Karpas-422 (cell line): ENCODE data around the gene DERA. TPM values are rescaled to one million over a fixed set of nuclear protein-coding genes. Genes with fewer than 3 reads are reported as not detected.
"Not testable (repeated sequence)": the region's sequence is repeated elsewhere in the genome, so short reads cannot be mapped to it uniquely, and the experiment has no call there.

Experiments used
- DNase-seq: peaks from one replicate; pipeline ENCODE4 v3.0.0-alpha.2; 2015
- H2AFZ ChIP-seq: fragments of 200-600 bp; sonication (generic); 2 replicates; pipeline ENCODE4 v1.6.1; 2014; ENCODE audit warnings: antibody characterized with exemption, low read length, mixed read lengths
- H3K27ac ChIP-seq: fragments of 200-600 bp; sonication (generic); 2 replicates; pipeline ENCODE4 v1.5.1; 2014; ENCODE audit warnings: mild to moderate bottlenecking, low read length, moderate library complexity
- H3K27me3 ChIP-seq: fragments of 200-600 bp; sonication (generic); 2 replicates; pipeline ENCODE4 v1.6.1; 2014; ENCODE audit warnings: low read length, mixed read lengths
- H3K36me3 ChIP-seq: fragments of 200-600 bp; sonication (generic); 2 replicates; pipeline ENCODE4 v1.6.1; 2014; ENCODE audit warnings: low read length, mixed read lengths; ENCODE audit not compliant: insufficient read depth
- H3K4me1 ChIP-seq: fragments of 200-600 bp; sonication (generic); 2 replicates; pipeline ENCODE4 v1.6.1; 2014; ENCODE audit warnings: mild to moderate bottlenecking, low read length, mixed read lengths
- H3K4me2 ChIP-seq: fragments of 200-600 bp; sonication (generic); 2 replicates; pipeline ENCODE4 v1.6.1; 2014; ENCODE audit warnings: low read length, low read depth, mild to moderate bottlenecking; ENCODE audit not compliant: poor library complexity, severe bottlenecking
- H3K4me3 ChIP-seq: fragments of 200-600 bp; sonication (generic); 2 replicates; pipeline ENCODE4 v1.5.1; 2014; ENCODE audit warnings: mild to moderate bottlenecking, antibody characterized with exemption, low read length, mixed read lengths
- H3K79me2 ChIP-seq: fragments of 200-600 bp; sonication (generic); 2 replicates; pipeline ENCODE4 v1.6.1; 2014; ENCODE audit warnings: mild to moderate bottlenecking, low read length, mixed read lengths
- H3K9ac ChIP-seq: fragments of 200-600 bp; sonication (generic); 2 replicates; pipeline ENCODE4 v1.6.0; 2014; ENCODE audit warnings: low read length
- H3K9me2 ChIP-seq: fragments of 200-600 bp; sonication (generic), shearing (Covaris generic); replicated peaks from 2 replicates; pipeline ENCODE4 v1.6.0; 2014; ENCODE audit warnings: mild to moderate bottlenecking, low read length, moderate library complexity; ENCODE audit not compliant: insufficient read depth
- H3K9me3 ChIP-seq: fragments of 300-700, 200-600 bp; sonication (generic); 2 replicates; pipeline ENCODE4 v1.6.1; 2014; ENCODE audit warnings: low read length, mixed read lengths
- H4K20me1 ChIP-seq: fragments of 200-600 bp; sonication (generic); 2 replicates; pipeline ENCODE4 v1.6.1; 2014; ENCODE audit warnings: mild to moderate bottlenecking, antibody characterized with exemption, low read length, low read depth; ENCODE audit not compliant: insufficient read depth
- total RNA-seq: library from RNA; depleted of rRNA; stranded (reverse); fragments of >200 nt; shearing (Covaris generic); gene quantifications from 2 replicates; pipeline ENCODE4 v1.2.3, GENCODE V29; 2014; ENCODE audit warnings: low replicate concordance

Gene DERA
- total RNA-seq, 1 experiment from 2014 or later: 11.1 TPM

- not testable (repeated sequence) for H2AFZ ChIP-seq, H3K79me2 ChIP-seq, H3K27me3 ChIP-seq, H3K36me3 ChIP-seq, H4K20me1 ChIP-seq, H3K4me1 ChIP-seq, H3K9ac ChIP-seq, H3K27ac ChIP-seq, H3K4me2 ChIP-seq, H3K4me3 ChIP-seq, H3K9me3 ChIP-seq, H3K9me2 ChIP-seq, DNase-seq
Measured at GRCh38 chr12:15914131-15914530, 3.0 kb downstream of the DERA start.

DNA sequence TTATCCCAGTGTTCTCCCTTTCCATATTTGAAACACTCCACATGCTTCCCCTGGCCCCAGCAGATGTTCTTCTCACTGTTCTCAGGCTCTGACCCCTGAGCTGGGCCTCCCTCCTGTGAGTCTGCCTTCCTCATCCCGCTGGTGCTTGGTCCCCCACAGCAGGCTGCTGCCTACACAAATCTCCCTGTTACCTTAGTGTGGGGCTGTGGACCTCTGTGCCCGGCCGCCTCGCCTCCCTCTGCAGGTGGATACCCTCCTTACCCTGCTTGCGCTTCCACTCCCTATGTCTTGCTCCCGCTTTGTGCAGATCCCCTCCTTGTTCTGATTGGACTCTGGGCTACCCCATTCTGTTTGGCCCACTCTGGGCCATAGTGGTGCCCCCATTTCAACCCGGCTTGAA lies 6.9 kb downstream of the DERA start:
- H3K4me1 ChIP-seq: no peaks in the 10 kb centered on the region
- no peaks in the 10 kb centered on the region for H3K9me2 ChIP-seq
- H3K4me2 ChIP-seq: no peak overlapping the region
- H3K9ac ChIP-seq: no peak overlapping the region
- H3K27me3 ChIP-seq: no peaks in the 10 kb centered on the region
- H3K27ac ChIP-seq: no peak overlapping the region
- no peak overlapping the region for H2AFZ ChIP-seq
- no peaks in the 10 kb centered on the region for H3K36me3 ChIP-seq
- H3K4me3 ChIP-seq: no peak overlapping the region
- DNase-seq: no peak
- H3K79me2 ChIP-seq: no peaks in the 10 kb centered on the region
- H4K20me1 ChIP-seq: peaks cover 8% of the 10 kb centered on the region; the same call in 1 of the 2 replicates
- no peaks in the 10 kb centered on the region for H3K9me3 ChIP-seq

GRCh38 chr12:15919418-15919817 lies 8.3 kb downstream of the DERA start:
- H3K4me3 ChIP-seq: no peak overlapping the region
- H3K36me3 ChIP-seq: no peaks in the 10 kb centered on the region
- no peaks in the 10 kb centered on the region for H3K79me2 ChIP-seq
- no peaks in the 10 kb centered on the region for H3K9me3 ChIP-seq
- H3K27ac ChIP-seq: no peak overlapping the region
- H3K27me3 ChIP-seq: no peaks in the 10 kb centered on the region
- no peak overlapping the region for H3K4me2 ChIP-seq
- no peaks in the 10 kb centered on the region for H3K4me1 ChIP-seq
- H3K9me2 ChIP-seq: no peaks in the 10 kb centered on the region
- DNase-seq: no peak
- no peak overlapping the region for H2AFZ ChIP-seq
- peaks cover 8% of the 10 kb centered on the region; the same call in 1 of the 2 replicates for H4K20me1 ChIP-seq
- no peak overlapping the region for H3K9ac ChIP-seq

DNA sequence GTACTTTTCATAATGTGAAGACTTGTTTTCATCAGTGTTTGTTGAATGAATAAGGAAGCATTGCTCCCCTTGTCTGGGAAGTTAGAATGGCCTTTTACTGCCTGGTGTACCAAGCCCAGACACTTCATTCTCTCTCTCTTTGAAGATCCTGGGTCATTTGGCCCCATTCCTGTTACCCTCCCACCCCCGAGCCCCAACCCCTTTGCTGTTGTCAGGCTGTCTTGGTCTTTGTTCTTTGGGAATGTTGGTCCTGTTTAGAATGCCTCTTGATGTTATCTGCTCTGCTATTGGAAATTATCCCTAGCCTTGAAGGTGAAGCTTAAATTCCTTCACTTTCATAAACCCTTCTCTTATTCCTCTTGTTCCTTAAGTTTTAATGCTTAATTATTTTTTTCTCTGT lies 13.8 kb downstream of the DERA start:
- H3K79me2 ChIP-seq: no peaks in the 10 kb centered on the region
- no peaks in the 10 kb centered on the region for H3K36me3 ChIP-seq
- H3K9ac ChIP-seq: no peak overlapping the region
- H2AFZ ChIP-seq: no peak overlapping the region
- DNase-seq: no peak
- H3K4me3 ChIP-seq: no peak overlapping the region
- no peak overlapping the region for H3K4me2 ChIP-seq
- H3K4me1 ChIP-seq: no peaks in the 10 kb centered on the region
- H3K27me3 ChIP-seq: no peaks in the 10 kb centered on the region
- peaks cover 8% of the 10 kb centered on the region; the same call in 1 of the 2 replicates for H4K20me1 ChIP-seq
- no peak overlapping the region for H3K27ac ChIP-seq
- H3K9me2 ChIP-seq: no peaks in the 10 kb centered on the region
- no peaks in the 10 kb centered on the region for H3K9me3 ChIP-seq

GRCh38 chr12:15928346-15928745 lies 17.2 kb downstream of the DERA start:
- Histone ChIP-seq H3K4me1 (peaks cover 11% of the 10 kb centered on the region), H3K79me2 (no peaks in the 10 kb centered on the region), H3K9me2 (no peaks in the 10 kb centered on the region), H3K27me3 (no peaks in the 10 kb centered on the region), H3K36me3 (no peaks in the 10 kb centered on the region), H3K4me2 (no peak overlapping the region), H3K9me3 (no peaks in the 10 kb centered on the region), H3K27ac (no peak overlapping the region), H2AFZ (no peak overlapping the region), H4K20me1 (peaks cover 4% of the 10 kb centered on the region; the same call in 1 of the 2 replicates), H3K9ac (no peak overlapping the region), H3K4me3 (no peak overlapping the region)
- DNase-seq: no peak

- Histone ChIP-seq H3K4me1 (peaks cover 11% of the 10 kb centered on the region), H3K9me2 (no peaks in the 10 kb centered on the region), H3K36me3 (no peaks in the 10 kb centered on the region), H3K9me3 (no peaks in the 10 kb centered on the region), H3K9ac (no peak overlapping the region), H3K27me3 (no peaks in the 10 kb centered on the region), H4K20me1 (peaks cover 4% of the 10 kb centered on the region; the same call in 1 of the 2 replicates), H2AFZ (no peak overlapping the region), H3K27ac (no peak overlapping the region), H3K79me2 (no peaks in the 10 kb centered on the region), H3K4me3 (no peak overlapping the region), H3K4me2 (no peak overlapping the region)
- no peak for DNase-seq
Measured at GRCh38 chr12:15928870-15929571, 17.9 kb downstream of the DERA start.

GRCh38 chr12:15931590-15932053 lies 20.5 kb downstream of the DERA start:
- H3K9me3 ChIP-seq: no peaks in the 10 kb centered on the region
- H3K9ac ChIP-seq: no peak overlapping the region
- H3K4me3 ChIP-seq: no peak overlapping the region
- H3K9me2 ChIP-seq: no peaks in the 10 kb centered on the region
- no peaks in the 10 kb centered on the region for H3K27me3 ChIP-seq
- H4K20me1 ChIP-seq: peaks cover 4% of the 10 kb centered on the region; the same call in 1 of the 2 replicates
- H3K36me3 ChIP-seq: no peaks in the 10 kb centered on the region
- H2AFZ ChIP-seq: no peak overlapping the region
- no peak overlapping the region for H3K27ac ChIP-seq
- no peak overlapping the region for H3K4me2 ChIP-seq
- DNase-seq: peak; percentile 78
- H3K4me1 ChIP-seq: peaks cover 11% of the 10 kb centered on the region
- H3K79me2 ChIP-seq: no peaks in the 10 kb centered on the region

DNA sequence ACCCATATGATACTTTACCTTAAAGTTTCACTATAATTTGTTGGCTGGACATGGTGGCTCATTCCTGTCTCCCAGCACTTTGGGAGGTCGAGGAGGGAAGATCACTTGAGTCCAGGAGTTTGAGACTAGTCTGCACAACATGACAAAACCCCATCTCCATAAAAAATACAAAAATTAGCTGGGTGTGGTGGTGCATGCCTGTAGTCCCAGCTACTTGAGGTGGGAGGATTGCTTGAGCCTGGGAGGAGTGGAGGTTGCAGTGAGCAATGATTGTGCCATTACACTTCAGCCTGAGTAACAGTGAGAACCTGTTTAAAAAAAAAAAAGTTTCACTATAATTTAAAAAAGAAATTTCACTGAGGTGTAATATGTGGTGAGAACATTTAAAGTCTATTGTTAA lies 21.2 kb downstream of the DERA start:
- Histone ChIP-seq H3K9ac (no peak overlapping the region), H4K20me1 (peaks cover 4% of the 10 kb centered on the region; the same call in 1 of the 2 replicates), H3K4me2 (no peak overlapping the region), H3K4me3 (no peak overlapping the region), H3K36me3 (no peaks in the 10 kb centered on the region), H3K79me2 (no peaks in the 10 kb centered on the region), H3K9me2 (no peaks in the 10 kb centered on the region), H3K9me3 (no peaks in the 10 kb centered on the region), H3K27ac (no peak overlapping the region), H3K4me1 (peaks cover 11% of the 10 kb centered on the region), H2AFZ (no peak overlapping the region), H3K27me3 (no peaks in the 10 kb centered on the region)
- no peak for DNase-seq
